Neuronal stem cell (in vitro differentiated cells): ENCODE measurements around the gene OIT3.
"Not testable (repeated sequence)": the region's sequence is repeated elsewhere in the genome, so short reads cannot be mapped to it uniquely, and the experiment has no call there.

Experiments
- DNase-seq: peaks from one replicate; pipeline ENCODE4 v3.0.0-alpha.2; 2013; ENCODE audit warnings: low spot score
- H2AFZ ChIP-seq: one replicate; pipeline ENCODE4 v1.6.1; 2013; ENCODE audit warnings: mild to moderate bottlenecking, low read length, inconsistent platforms
- H2AK5ac ChIP-seq: 2 replicates; pipeline ENCODE4 v1.6.1; 2013; ENCODE audit warnings: low read depth, mild to moderate bottlenecking, inconsistent platforms, low read length, moderate library complexity, mixed read lengths
- H2BK120ac ChIP-seq: 2 replicates; pipeline ENCODE4 v1.6.1; 2013; ENCODE audit warnings: low read depth, mild to moderate bottlenecking, inconsistent platforms, low read length, moderate library complexity, mixed read lengths
- H2BK12ac ChIP-seq: one replicate; pipeline ENCODE4 v1.6.1; 2013; ENCODE audit warnings: low read length, inconsistent platforms
- H2BK15ac ChIP-seq: 2 replicates; pipeline ENCODE4 v1.6.1; 2013; ENCODE audit warnings: mild to moderate bottlenecking, low read length, inconsistent platforms, mixed read lengths
- H2BK5ac ChIP-seq: one replicate; pipeline ENCODE4 v1.6.1; 2013; ENCODE audit warnings: inconsistent platforms, mild to moderate bottlenecking, low read length, moderate library complexity
- H3K14ac ChIP-seq: one replicate; pipeline ENCODE4 v1.6.1; 2013; ENCODE audit warnings: low read length, inconsistent platforms
- H3K18ac ChIP-seq: 2 replicates; pipeline ENCODE4 v1.6.1; 2013; ENCODE audit warnings: low read length, inconsistent platforms
- H3K23ac ChIP-seq: 2 replicates; pipeline ENCODE4 v1.6.1; 2013; ENCODE audit warnings: low read depth, mild to moderate bottlenecking, mixed read lengths, low read length, inconsistent platforms; ENCODE audit not compliant: poor library complexity
- H3K27ac ChIP-seq: replicated peaks from 3 replicates; pipeline ENCODE4 v1.5.1; 2013; ENCODE audit warnings: low read length, inconsistent platforms
- H3K27me3 ChIP-seq, 3 experiments: 2 replicates each; pipeline ENCODE4 v1.6.1; 2013; ENCODE audit warnings: low read length in 3 of 3, mild to moderate bottlenecking in 2 of 3, inconsistent platforms in 1 of 3, low read depth in 1 of 3, mixed read lengths in 1 of 3, moderate library complexity in 1 of 3; ENCODE audit not compliant: control insufficient read depth in 3 of 3, insufficient read depth in 3 of 3
- H3K36me3 ChIP-seq, 2 donors: replicated peaks in 1 of 2; 2 replicates each; pipeline ENCODE4 v1.6.1; 2013; ENCODE audit warnings: low read length in 2 of 2; ENCODE audit not compliant: control insufficient read depth in 2 of 2, insufficient read depth in 2 of 2
- H3K4ac ChIP-seq: 2 replicates; pipeline ENCODE4 v1.6.1; 2013; ENCODE audit warnings: inconsistent platforms, mild to moderate bottlenecking, low read length, moderate library complexity
- H3K4me1 ChIP-seq, 2 donors: 1 replicate in 1 of 2; 2 replicates in 1 of 2; pipeline ENCODE4 v1.6.1; 2013; ENCODE audit warnings: low read length in 2 of 2, low read depth in 1 of 2; ENCODE audit not compliant: control insufficient read depth in 2 of 2, insufficient read depth in 1 of 2
- H3K4me2 ChIP-seq: one replicate; pipeline ENCODE4 v1.6.1; 2013; ENCODE audit warnings: mild to moderate bottlenecking, low read length, inconsistent platforms; ENCODE audit not compliant: insufficient read depth, poor library complexity, severe bottlenecking
- H3K4me3 ChIP-seq, 2 donors: 2 replicates each; pipeline ENCODE4 v1.5.1; 2013; ENCODE audit warnings: low read length in 2 of 2, mild to moderate bottlenecking in 2 of 2, inconsistent platforms in 1 of 2, moderate library complexity in 1 of 2
- H3K79me1 ChIP-seq: one replicate; pipeline ENCODE4 v1.6.1; 2013; ENCODE audit warnings: low read depth, mild to moderate bottlenecking, inconsistent platforms, low read length, moderate library complexity
- H3K9ac ChIP-seq: one replicate; pipeline ENCODE4 v1.6.1; 2013; ENCODE audit warnings: mild to moderate bottlenecking, low read depth, low read length, inconsistent platforms; ENCODE audit not compliant: poor library complexity
- H3K9me3 ChIP-seq, 2 donors: replicated peaks in 1 of 2; 2 replicates each; pipeline versions ENCODE3 to v1.6.1; 2013; ENCODE audit warnings: low read length in 2 of 2, mild to moderate bottlenecking in 2 of 2, inconsistent platforms in 1 of 2, low read depth in 1 of 2, mixed read lengths in 1 of 2, moderate library complexity in 1 of 2; ENCODE audit not compliant: control insufficient read depth in 2 of 2, insufficient read depth in 1 of 2
- H4K8ac ChIP-seq: one replicate; pipeline ENCODE4 v1.6.1; 2013; ENCODE audit warnings: low read depth, mild to moderate bottlenecking, inconsistent platforms, low read length, moderate library complexity
- H4K91ac ChIP-seq: one replicate; pipeline ENCODE4 v1.6.1; 2013; ENCODE audit warnings: low read length, low read depth, mild to moderate bottlenecking, inconsistent platforms; ENCODE audit not compliant: poor library complexity
- WGBS, 2 donors: extraction: QIAGEN DNeasy Blood & Tissue Kit; methylation state at CpG; one replicate each; pipeline ENCODE4 v1.1.7; 2013; ENCODE audit warnings: missing lambda C conversion rate in 2 of 2, mixed read lengths in 1 of 2; ENCODE audit not compliant: insufficient read length in 2 of 2, insufficient replicate concordance in 1 of 2; ENCODE audit errors: extremely low coverage in 2 of 2; 5-methylcytosine and 5-hydroxymethylcytosine counted together

Gene OIT3

DNA sequence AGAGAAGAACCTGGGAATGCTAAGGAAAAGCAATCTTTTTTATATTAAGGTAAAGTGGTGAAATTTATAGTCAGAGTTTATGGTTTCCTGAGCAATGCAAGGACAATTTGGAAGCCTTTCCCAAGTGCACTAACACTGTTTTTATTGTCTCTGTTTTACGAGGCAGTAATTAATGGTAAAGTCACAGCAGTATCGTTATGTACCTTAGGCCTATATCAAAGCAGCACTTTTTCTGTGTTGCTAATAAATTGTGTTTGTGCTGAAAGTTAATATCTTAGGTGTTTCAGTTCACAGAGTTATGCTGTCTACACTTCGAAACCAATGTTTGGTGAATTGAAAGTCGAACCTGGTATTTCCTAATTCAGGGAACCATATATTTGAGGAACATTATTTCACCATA lies 19.2 kb downstream of the OIT3 start:
- H2BK120ac ChIP-seq: no peak overlapping the region
- no peak overlapping the region for H3K18ac ChIP-seq
- no peak for DNase-seq
- no peak overlapping the region for H3K23ac ChIP-seq
- no CpG with 5 or more reads among the region's 4 CpGs for WGBS, 2 donors
- no peak overlapping the region for H3K9ac ChIP-seq
- no peaks in the 10 kb centered on the region for H3K9me3 ChIP-seq
- no peak overlapping the region for H2BK5ac ChIP-seq
- H2BK15ac ChIP-seq: no peak overlapping the region
- no peaks in the 10 kb centered on the region for H3K79me1 ChIP-seq
- no peak overlapping the region for H4K91ac ChIP-seq
- no peaks in the 10 kb centered on the region for H3K27me3 ChIP-seq
- no peak overlapping the region for H3K14ac ChIP-seq
- no peak overlapping the region for H3K4ac ChIP-seq
- H3K4me2 ChIP-seq: no peak overlapping the region
- H3K4me3 ChIP-seq: no peak overlapping the region
- no peaks in the 10 kb centered on the region for H3K36me3 ChIP-seq
- no peak overlapping the region for H2AK5ac ChIP-seq
- H4K8ac ChIP-seq: no peak overlapping the region
- peak overlapping the region; percentile 5 for H2AFZ ChIP-seq
- no peaks in the 10 kb centered on the region for H3K4me1 ChIP-seq
- no peak overlapping the region for H3K27ac ChIP-seq
- no peak overlapping the region for H2BK12ac ChIP-seq

DNA sequence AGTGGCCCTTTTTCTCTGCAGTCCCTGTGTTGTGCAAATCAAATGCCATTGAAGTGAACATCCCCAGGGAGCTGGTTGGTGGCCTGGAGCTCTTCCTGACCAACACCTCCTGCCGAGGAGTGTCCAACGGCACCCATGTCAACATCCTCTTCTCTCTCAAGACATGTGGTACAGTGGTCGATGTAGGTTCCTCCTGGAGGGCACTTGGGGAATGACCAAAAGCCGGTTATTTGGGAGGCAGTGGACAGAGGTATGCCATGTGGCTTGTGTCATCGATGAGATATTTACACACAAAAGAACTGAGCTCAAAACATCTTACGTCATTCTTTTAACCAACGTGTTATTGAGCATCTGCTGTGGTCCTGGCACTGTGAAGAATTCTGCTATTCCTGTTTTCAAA lies 19.7 kb downstream of the OIT3 start:
- Histone ChIP-seq H3K27me3 (no peaks in the 10 kb centered on the region), H3K4me1 (no peaks in the 10 kb centered on the region), H3K4me2 (no peak overlapping the region), H3K9ac (no peak overlapping the region), H2AK5ac (no peak overlapping the region), H3K36me3 (no peaks in the 10 kb centered on the region), H2BK5ac (no peak overlapping the region), H3K4me3 (no peak overlapping the region), H3K9me3 (no peaks in the 10 kb centered on the region), H3K14ac (no peak overlapping the region), H4K8ac (no peak overlapping the region), H3K23ac (no peak overlapping the region), H3K4ac (no peak overlapping the region), H3K79me1 (no peaks in the 10 kb centered on the region), H2BK15ac (no peak overlapping the region), H3K18ac (no peak overlapping the region), H2BK12ac (no peak overlapping the region), H2BK120ac (no peak overlapping the region), H3K27ac (no peak overlapping the region), H4K91ac (no peak overlapping the region), H2AFZ (peak overlapping the region; percentile 5)
- DNase-seq: no peak
- WGBS, 2 donors: no CpG with 5 or more reads among the region's 7 CpGs

DNA sequence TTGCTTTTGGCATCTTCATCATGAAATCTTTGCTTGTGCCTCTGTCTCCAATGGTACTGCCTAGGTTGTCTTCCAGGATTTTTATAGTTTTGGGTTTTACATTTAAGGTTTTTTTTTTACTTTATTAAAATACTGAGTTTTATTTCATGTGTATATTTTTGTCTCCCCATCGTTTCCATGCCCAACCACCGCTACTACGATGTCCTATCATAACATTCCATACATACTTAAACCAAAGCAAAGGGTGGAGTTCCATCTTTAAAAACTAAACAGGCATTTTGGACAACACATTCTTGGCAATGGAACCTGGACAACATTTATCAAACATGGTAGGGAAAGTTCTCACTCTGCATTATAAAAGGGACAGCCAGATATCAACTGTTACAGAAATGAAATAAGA lies 23.7 kb downstream of the OIT3 start:
- not testable (repeated sequence) for H3K36me3 ChIP-seq, H3K79me1 ChIP-seq, H3K14ac ChIP-seq, H3K18ac ChIP-seq, DNase-seq, H2BK15ac ChIP-seq, H4K91ac ChIP-seq, H3K4ac ChIP-seq, H4K8ac ChIP-seq, H3K4me3 ChIP-seq, H2BK120ac ChIP-seq, H3K9ac ChIP-seq, H3K4me2 ChIP-seq, H3K27ac ChIP-seq, H2BK5ac ChIP-seq, H2AK5ac ChIP-seq, H2BK12ac ChIP-seq, H3K27me3 ChIP-seq, H3K4me1 ChIP-seq, H2AFZ ChIP-seq, H3K23ac ChIP-seq
- H3K9me3 ChIP-seq: peaks cover 0 to 11% of the 10 kb centered on the region in 2 donors
- no CpG with 5 or more reads among the region's 3 CpGs for WGBS, 2 donors

DNA sequence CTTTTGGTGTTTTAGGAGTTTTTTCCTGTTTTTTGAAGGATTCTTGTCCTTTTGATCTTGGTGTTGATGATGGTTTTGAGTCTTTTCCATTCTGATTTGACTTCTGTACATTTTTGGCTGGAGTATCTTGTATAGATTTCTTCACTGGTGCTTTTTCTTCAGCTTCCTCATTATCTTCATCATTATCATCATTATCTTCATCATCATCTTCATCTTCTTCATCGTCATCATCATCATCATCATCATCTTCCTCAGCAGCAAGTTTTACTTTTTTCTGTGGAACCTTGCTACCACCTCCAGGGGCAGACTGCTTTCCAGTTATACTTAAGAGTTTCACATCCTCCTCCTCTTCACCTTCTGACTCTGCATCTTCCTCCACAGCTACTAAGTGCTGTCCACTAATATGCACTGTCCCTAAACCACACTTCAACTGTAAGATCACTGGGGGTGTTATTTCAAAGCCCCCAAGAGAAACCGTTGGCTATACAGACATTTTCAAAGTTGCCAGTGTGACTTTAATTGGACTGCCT lies 24.3 kb downstream of the OIT3 start:
- not testable (repeated sequence) for H3K23ac ChIP-seq, H2BK5ac ChIP-seq, H2AFZ ChIP-seq, H3K4me3 ChIP-seq, H4K91ac ChIP-seq, H3K9ac ChIP-seq, DNase-seq, H3K36me3 ChIP-seq, H3K4ac ChIP-seq, H3K4me1 ChIP-seq, H2BK120ac ChIP-seq, H3K27ac ChIP-seq, H3K4me2 ChIP-seq, H3K14ac ChIP-seq, H3K79me1 ChIP-seq, H2AK5ac ChIP-seq, H4K8ac ChIP-seq, H3K18ac ChIP-seq, H2BK15ac ChIP-seq, H3K27me3 ChIP-seq
- peak overlapping the region; percentile 8 for H2BK12ac ChIP-seq
- H3K9me3 ChIP-seq: peaks cover 0 to 11% of the 10 kb centered on the region in 2 donors
- WGBS, 2 donors: 100% methylated on average over 1 of the region's 2 CpGs
